Measurements from ENCODE around the gene STIM1. TPM values are rescaled to one million over a fixed set of nuclear protein-coding genes. Genes with fewer than 3 reads are reported as not detected.

Gene STIM1
- total RNA-seq, 2 experiments from 2014 or later = 98.8 to 101 TPM

- POLR2A ChIA-PET = interaction anchor here (1.4 kb wide), 1 partner anchor 127 kb away, joined by 3 read pairs; no protein-coding TSS in a partner anchor
- no peaks in the 10 kb centered on the region for H3K9me3 Mint-ChIP-seq
- no peak for DNase-seq
- H3K27ac Mint-ChIP-seq = no peak overlapping the region
- no peak for ATAC-seq (ENCODE audit: low read depth)
- H3K4me3 Mint-ChIP-seq = no peak overlapping the region
- no peaks in the 10 kb centered on the region for H3K27me3 Mint-ChIP-seq
- H3K36me3 Mint-ChIP-seq = peaks cover 24% of the 10 kb centered on the region
- H3K4me1 Mint-ChIP-seq = peaks cover 48% of the 10 kb centered on the region
These were observed 125.7 kb downstream of the STIM1 start for GRCh38 chr11:3981084-3981633.

DNA sequence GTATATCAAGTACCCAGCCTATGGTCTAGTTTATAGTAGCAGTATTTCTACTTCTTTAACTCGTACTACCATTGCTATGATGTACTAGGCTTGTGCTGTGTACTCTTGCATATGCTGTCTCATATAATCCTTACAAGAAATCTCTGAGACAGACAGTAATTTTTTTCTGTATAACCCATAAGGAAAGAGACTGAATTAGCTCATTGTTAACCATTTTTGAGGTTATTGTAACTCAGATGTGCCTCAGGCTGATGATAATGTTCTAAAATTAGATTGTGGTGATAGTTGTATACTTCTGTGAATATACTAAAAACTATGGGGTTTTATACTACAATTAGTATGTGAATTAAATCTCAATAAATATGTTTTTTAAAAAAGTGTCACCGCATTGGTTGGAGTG, 127.0 kb downstream of the STIM1 start:
- Mint-ChIP-seq H3K36me3 (peaks cover 25% of the 10 kb centered on the region), H3K4me1 (peaks cover 55% of the 10 kb centered on the region), H3K27me3 (no peaks in the 10 kb centered on the region), H3K4me3 (no peak overlapping the region), H3K27ac (no peak overlapping the region), H3K9me3 (no peaks in the 10 kb centered on the region)
- POLR2A ChIA-PET = interaction anchor here (1.3 to 1.4 kb wide), 2 partner anchors 40 to 127 kb away, joined by 3 to 6 read pairs; partner anchors contain the start of gene STIM1
- no peak for ATAC-seq (ENCODE audit: low read depth)
- DNase-seq = no peak

DNA sequence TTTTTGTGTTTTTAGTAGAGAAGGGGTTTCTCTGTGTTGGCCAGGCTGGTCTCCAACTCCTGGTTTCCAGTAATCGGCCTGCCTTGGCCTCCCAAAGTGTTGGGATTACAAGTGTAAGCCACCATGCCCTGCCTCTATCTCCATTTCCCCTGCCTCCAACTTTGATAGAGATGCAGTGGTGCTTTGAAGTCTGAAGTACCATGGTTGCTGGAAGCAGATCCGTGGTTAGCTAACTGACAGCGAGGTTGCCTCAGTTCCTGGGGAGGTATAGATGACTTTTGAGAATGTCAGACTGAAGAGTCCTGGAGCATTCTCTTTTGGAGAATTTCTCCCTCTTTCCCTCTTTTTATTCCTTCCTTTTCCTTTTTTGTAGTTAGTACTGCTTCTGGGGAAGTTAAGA, 127.6 kb downstream of the STIM1 start:
- Mint-ChIP-seq H3K4me3 (peak overlapping the region; percentile 17), H3K4me1 (peaks cover 60% of the 10 kb centered on the region), H3K36me3 (peaks cover 23% of the 10 kb centered on the region), H3K9me3 (no peaks in the 10 kb centered on the region), H3K27me3 (no peaks in the 10 kb centered on the region), H3K27ac (peak overlapping the region; percentile 22)
- peak; percentile 77 for ATAC-seq (ENCODE audit: low read depth)
- POLR2A ChIA-PET = interaction anchor here (0.8 to 1.4 kb wide), 5 partner anchors 14 to 128 kb away, joined by 3 to 6 read pairs (median 4); partner anchors contain the start of gene STIM1
- DNase-seq = no peak

DNA sequence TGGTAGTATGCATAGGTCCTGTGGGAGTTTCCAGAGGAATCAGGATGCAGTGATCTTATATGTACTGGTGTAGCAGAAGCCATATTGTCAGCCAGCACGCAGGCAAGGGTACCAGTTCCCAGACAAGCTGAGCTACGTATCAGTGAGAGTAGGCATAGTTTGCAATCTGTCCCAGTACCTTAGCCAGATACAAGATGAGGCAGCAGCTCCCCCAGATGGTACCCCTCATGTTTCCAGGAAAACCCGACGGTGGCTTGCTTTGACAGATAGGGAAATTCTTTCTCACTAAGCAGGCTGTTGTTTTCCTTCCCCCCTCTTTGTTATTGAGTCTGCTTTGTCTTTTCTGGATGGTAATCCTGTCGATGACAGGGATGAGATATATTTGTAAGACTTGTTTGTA, 129.4 kb downstream of the STIM1 start:
- peak; percentile 66 for ATAC-seq (ENCODE audit: low read depth)
- no peak overlapping the region for H3K4me3 Mint-ChIP-seq
- POLR2A ChIA-PET = interaction anchor here (1.0 to 1.4 kb wide), 2 partner anchors 34 to 130 kb away, joined by 4 to 10 read pairs; partner anchors contain the start of gene STIM1
- peak overlapping the region; percentile 2 for H3K27ac Mint-ChIP-seq
- H3K36me3 Mint-ChIP-seq = peaks cover 20% of the 10 kb centered on the region
- DNase-seq = peak; percentile 42
- no peaks in the 10 kb centered on the region for H3K27me3 Mint-ChIP-seq
- H3K9me3 Mint-ChIP-seq = no peaks in the 10 kb centered on the region
- peaks cover 58% of the 10 kb centered on the region for H3K4me1 Mint-ChIP-seq

DNA sequence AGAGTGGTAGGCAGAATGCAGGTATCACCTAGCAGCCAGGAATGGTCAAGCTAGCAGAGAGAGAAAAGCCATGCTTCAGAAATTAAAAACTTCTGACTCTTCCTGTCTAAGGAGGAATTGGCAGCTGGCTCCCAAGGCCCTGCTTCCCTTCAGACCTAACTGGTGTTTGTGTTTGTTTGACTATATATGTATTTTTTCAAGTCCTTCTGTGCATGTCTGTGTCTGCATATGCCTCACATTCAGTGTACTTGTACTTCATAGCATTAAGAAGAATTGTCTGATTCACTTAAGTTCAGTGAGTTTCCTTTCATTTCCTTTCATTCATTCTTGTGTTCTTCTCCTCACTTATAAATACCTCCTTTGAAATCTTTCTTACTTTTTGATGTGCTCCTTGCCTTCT, 130.2 kb downstream of the STIM1 start:
- Mint-ChIP-seq H3K4me1 (peaks cover 63% of the 10 kb centered on the region), H3K27me3 (no peaks in the 10 kb centered on the region), H3K4me3 (no peak overlapping the region), H3K36me3 (peaks cover 19% of the 10 kb centered on the region), H3K27ac (no peak overlapping the region), H3K9me3 (no peaks in the 10 kb centered on the region)
- ATAC-seq (ENCODE audit: low read depth) (no peak), DNase-seq (no peak)
- POLR2A ChIA-PET = no interaction called here

- DNase-seq (no peak), ATAC-seq (ENCODE audit: low read depth) (no peak)
- POLR2A ChIA-PET = no interaction called here
- no peak overlapping the region for H3K4me3 Mint-ChIP-seq
- peaks cover 62% of the 10 kb centered on the region for H3K4me1 Mint-ChIP-seq
- H3K36me3 Mint-ChIP-seq = peaks cover 20% of the 10 kb centered on the region
- H3K27ac Mint-ChIP-seq = no peak overlapping the region
- H3K9me3 Mint-ChIP-seq = no peaks in the 10 kb centered on the region
- H3K27me3 Mint-ChIP-seq = no peaks in the 10 kb centered on the region
These were observed 130.8 kb downstream of the STIM1 start for GRCh38 chr11:3986301-3986700.

GRCh38 chr11:3989276-3989920, 133.9 kb downstream of the STIM1 start:
- POLR2A ChIA-PET = interaction anchor here (1.2 to 1.9 kb wide), 2 partner anchors 122 to 135 kb away, joined by 3 to 11 read pairs; no protein-coding TSS in a partner anchor
- DNase-seq = no peak
- peaks cover 3% of the 10 kb centered on the region for H3K9me3 Mint-ChIP-seq
- H3K27me3 Mint-ChIP-seq = no peaks in the 10 kb centered on the region
- H3K27ac Mint-ChIP-seq = peak overlapping the region; percentile 46
- ATAC-seq (ENCODE audit: low read depth) = no peak
- peaks cover 28% of the 10 kb centered on the region for H3K36me3 Mint-ChIP-seq
- H3K4me1 Mint-ChIP-seq = peaks cover 49% of the 10 kb centered on the region
- H3K4me3 Mint-ChIP-seq = peak overlapping the region; percentile 33

- DNase-seq (no peak), ATAC-seq (ENCODE audit: low read depth) (peak; percentile 75)
- Mint-ChIP-seq H3K27me3 (no peaks in the 10 kb centered on the region), H3K27ac (peak overlapping the region; percentile 46), H3K9me3 (peaks cover 5% of the 10 kb centered on the region), H3K4me1 (peaks cover 49% of the 10 kb centered on the region), H3K4me3 (peak overlapping the region; percentile 33), H3K36me3 (peaks cover 32% of the 10 kb centered on the region)
- POLR2A ChIA-PET = interaction anchor here (1.2 to 1.9 kb wide), 2 partner anchors 122 to 135 kb away, joined by 3 to 11 read pairs; no protein-coding TSS in a partner anchor
These were observed 134.4 kb downstream of the STIM1 start for GRCh38 chr11:3989921-3990290.

- no peak for ATAC-seq (ENCODE audit: low read depth)
These were observed 134.9 kb downstream of the STIM1 start for GRCh38 chr11:3990406-3990805.

DNA sequence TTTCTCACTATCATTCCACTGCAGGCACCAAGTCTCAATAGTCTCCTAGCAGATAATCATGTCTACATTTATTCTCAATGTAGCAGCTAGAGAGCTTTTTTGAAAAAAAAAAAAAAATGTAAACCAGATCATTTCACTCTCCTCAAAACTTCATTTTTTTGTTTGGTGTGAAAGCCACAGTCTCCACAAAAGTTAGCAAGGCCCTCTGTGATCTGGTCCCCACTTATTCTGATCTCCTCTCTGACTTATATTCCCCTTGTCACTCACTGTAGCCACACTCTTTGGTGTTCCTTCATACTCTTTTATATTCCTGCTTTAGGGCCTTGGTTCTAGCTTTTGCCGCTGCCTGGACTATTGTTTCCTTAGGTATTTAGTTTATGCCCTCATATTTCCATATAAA, 137.5 kb downstream of the STIM1 start:
- ATAC-seq (ENCODE audit: low read depth) (no peak), DNase-seq (no peak)
- H3K4me1 Mint-ChIP-seq = peaks cover 34% of the 10 kb centered on the region
- H3K36me3 Mint-ChIP-seq = peaks cover 40% of the 10 kb centered on the region
- H3K27me3 Mint-ChIP-seq = no peaks in the 10 kb centered on the region
- H3K9me3 Mint-ChIP-seq = peaks cover 11% of the 10 kb centered on the region
- peak overlapping the region; percentile 19 for H3K27ac Mint-ChIP-seq
- no peak overlapping the region for H3K4me3 Mint-ChIP-seq
- POLR2A ChIA-PET = interaction anchor here (1.5 kb wide), 1 partner anchor 46 kb away, joined by 5 read pairs; no protein-coding TSS in a partner anchor

More at GRCh38 chr11:3990406-3990805, 134.9 kb downstream of the STIM1 start:
- POLR2A ChIA-PET = interaction anchor here (1.1 to 1.9 kb wide), 3 partner anchors 123 to 136 kb away, joined by 3 to 11 read pairs (median 6); no protein-coding TSS in a partner anchor
- H3K4me3 Mint-ChIP-seq = peak overlapping the region; percentile 33
- H3K36me3 Mint-ChIP-seq = peaks cover 37% of the 10 kb centered on the region
- H3K4me1 Mint-ChIP-seq = peaks cover 44% of the 10 kb centered on the region
- H3K9me3 Mint-ChIP-seq = peaks cover 5% of the 10 kb centered on the region
- no peaks in the 10 kb centered on the region for H3K27me3 Mint-ChIP-seq
- H3K27ac Mint-ChIP-seq = peak overlapping the region; percentile 46
- DNase-seq = no peak

GRCh38 chr11:3994030-3994640, 138.7 kb downstream of the STIM1 start:
- Mint-ChIP-seq H3K27ac (no peak overlapping the region), H3K4me3 (no peak overlapping the region), H3K27me3 (no peaks in the 10 kb centered on the region), H3K4me1 (peaks cover 28% of the 10 kb centered on the region), H3K9me3 (peaks cover 11% of the 10 kb centered on the region), H3K36me3 (peaks cover 43% of the 10 kb centered on the region)
- no peak for ATAC-seq (ENCODE audit: low read depth)
- no peak for DNase-seq
- POLR2A ChIA-PET = no interaction called here

DNA sequence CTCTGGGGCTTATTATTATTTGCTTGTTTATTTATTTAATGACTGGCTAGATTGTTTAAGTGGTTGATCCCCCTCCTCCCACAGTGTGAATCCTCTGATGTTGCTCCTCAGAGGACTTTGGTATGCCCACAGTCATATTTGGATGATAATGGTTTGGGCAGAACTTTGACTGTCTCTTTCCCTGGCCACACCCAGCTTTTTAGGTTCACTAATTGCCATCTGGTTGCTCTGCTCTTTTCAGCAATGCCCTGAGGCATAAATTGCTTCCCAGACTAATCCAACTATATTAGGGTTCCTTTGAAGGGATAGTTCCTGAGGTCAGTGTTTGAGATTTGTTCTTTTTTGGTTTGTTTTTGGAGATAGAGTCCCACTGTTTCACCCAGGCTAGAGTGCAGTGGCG, 139.8 kb downstream of the STIM1 start:
- Mint-ChIP-seq H3K9me3 (peaks cover 14% of the 10 kb centered on the region), H3K4me1 (peaks cover 22% of the 10 kb centered on the region), H3K27ac (no peak overlapping the region), H3K27me3 (no peaks in the 10 kb centered on the region), H3K36me3 (peaks cover 47% of the 10 kb centered on the region), H3K4me3 (no peak overlapping the region)
- ATAC-seq (ENCODE audit: low read depth) (no peak), DNase-seq (no peak)
- POLR2A ChIA-PET = no interaction called here

DNA sequence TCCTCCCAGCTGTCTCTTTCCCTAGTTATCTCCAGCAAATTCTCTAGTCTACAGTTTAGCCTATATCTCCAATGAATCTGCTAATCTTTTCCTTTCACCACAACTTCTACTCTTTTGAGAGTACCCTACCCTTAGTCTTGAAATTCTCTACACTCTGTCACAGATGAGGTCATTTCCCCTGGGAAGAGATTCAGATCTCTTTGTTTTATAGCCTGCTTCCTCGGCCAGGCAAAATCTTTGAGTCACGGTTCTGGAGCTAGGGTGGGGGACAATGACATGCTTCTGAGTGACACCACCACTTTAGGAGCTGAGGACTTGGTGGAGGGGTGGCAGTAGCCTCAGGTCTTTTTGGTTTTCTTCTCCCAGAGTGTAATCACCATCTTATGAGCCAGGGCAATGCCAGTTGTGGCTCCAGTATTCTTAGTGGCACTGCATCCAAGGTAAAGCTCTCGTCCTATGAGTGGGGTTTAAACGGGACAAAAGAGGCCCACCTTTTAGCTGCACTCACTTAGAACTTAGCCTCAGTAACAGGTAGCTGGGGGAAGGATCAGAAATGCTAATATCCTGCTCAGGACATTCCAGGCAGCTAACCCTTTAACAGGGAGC, 140.6 kb downstream of the STIM1 start:
- H3K4me1 Mint-ChIP-seq = peaks cover 17% of the 10 kb centered on the region
- POLR2A ChIA-PET = interaction anchor here (1.0 kb wide), 1 partner anchor 59 kb away, joined by 3 read pairs; no protein-coding TSS in a partner anchor

More for the DNA sequence above, 140.6 kb downstream of the STIM1 start:
- Mint-ChIP-seq H3K9me3 (peaks cover 14% of the 10 kb centered on the region), H3K36me3 (peaks cover 46% of the 10 kb centered on the region), H3K27ac (no peak overlapping the region), H3K27me3 (no peaks in the 10 kb centered on the region), H3K4me3 (no peak overlapping the region)
- DNase-seq = no peak
- no peak for ATAC-seq (ENCODE audit: low read depth)
